NOMO-1 (cell line): ENCODE results near the gene TERF2IP.
A peak's percentile ranks its signal among the peaks of the same experiment; 100 is the strongest.

Experiments
- DNase-seq, 2 experiments: peaks; one replicate each; lab custom pipeline; 2025; ENCODE audit not compliant: unreplicated experiment in 2 of 2; lab: John Stamatoyannopoulos, UW

The TERF2IP gene

GRCh38 chr16:75647492-75648264, at the start of gene TERF2IP, which contains the start of gene KARS1:
TERF2IP (plus strand) TSS chr16:75647773; CDS start chr16:75647883, 110 bp downstream.
KARS1 (minus strand) TSS chr16:75647665; CDS start chr16:75647639, 26 bp downstream.
- peak; percentile 93 to 96 for DNase-seq

GRCh38 chr16:75599452-75600277, 47.9 kb upstream of the TERF2IP start:
- no peak for DNase-seq

- DNase-seq = no peak
Observed at GRCh38 chr16:75603241-75603640, 44.3 kb upstream of the TERF2IP start.

GRCh38 chr16:75606507-75606906, 41.1 kb upstream of the TERF2IP start:
- DNase-seq = no peak

- DNase-seq = no peak
Observed at GRCh38 chr16:75614066-75614897, 33.3 kb upstream of the TERF2IP start.

GRCh38 chr16:75615619-75616018, 32.0 kb upstream of the TERF2IP start:
- DNase-seq = no peak

GRCh38 chr16:75616521-75617010, 31.0 kb upstream of the TERF2IP start:
- DNase-seq = no peak

GRCh38 chr16:75617121-75617520, 30.5 kb upstream of the TERF2IP start:
- no peak for DNase-seq

- DNase-seq = no peak
Observed at GRCh38 chr16:75618780-75619179, 28.8 kb upstream of the TERF2IP start.

- DNase-seq = no peak
Observed at GRCh38 chr16:75620326-75621169, 27.0 kb upstream of the TERF2IP start.

GRCh38 chr16:75621170-75621477, 26.4 kb upstream of the TERF2IP start:
- no peak for DNase-seq

- DNase-seq = peak; percentile 97
Observed at GRCh38 chr16:75622761-75623605, 24.6 kb upstream of the TERF2IP start, which contains the start of gene ADAT1. ADAT1 (minus strand) TSS chr16:75623281; CDS start chr16:75620799, 2,482 bp downstream.

GRCh38 chr16:75624921-75625334, 22.6 kb upstream of the TERF2IP start:
- peak in 1 of 2 experiments; percentile 30 for DNase-seq

- DNase-seq = no peak
Observed at GRCh38 chr16:75626806-75627205, 20.8 kb upstream of the TERF2IP start.

- no peak for DNase-seq
Observed at GRCh38 chr16:75627851-75628250, 19.7 kb upstream of the TERF2IP start.

GRCh38 chr16:75628351-75628750, 19.2 kb upstream of the TERF2IP start:
- no peak for DNase-seq

- DNase-seq = no peak
Observed at GRCh38 chr16:75629132-75629531, 18.4 kb upstream of the TERF2IP start.

GRCh38 chr16:75630052-75630451, 17.5 kb upstream of the TERF2IP start:
- no peak for DNase-seq

GRCh38 chr16:75632857-75633256, 14.7 kb upstream of the TERF2IP start:
- DNase-seq = no peak
